GM10266 (cell line): ENCODE data around the gene MRPL20.

Experiments
- DNase-seq: peaks from one replicate; pipeline ENCODE4 v3.0.0; 2012; ENCODE audit errors: extremely low spot score
- TF ChIP-seq, protein P1 (sequence below): IDR thresholded peaks from 2 replicates; pipeline ENCODE4 v1.5.1; 2012; ENCODE audit warnings: mild to moderate bottlenecking, low read depth; ENCODE audit not compliant: control insufficient read depth, insufficient read depth; ENCODE audit errors: missing control alignments

MRPL20 gene

DNA sequence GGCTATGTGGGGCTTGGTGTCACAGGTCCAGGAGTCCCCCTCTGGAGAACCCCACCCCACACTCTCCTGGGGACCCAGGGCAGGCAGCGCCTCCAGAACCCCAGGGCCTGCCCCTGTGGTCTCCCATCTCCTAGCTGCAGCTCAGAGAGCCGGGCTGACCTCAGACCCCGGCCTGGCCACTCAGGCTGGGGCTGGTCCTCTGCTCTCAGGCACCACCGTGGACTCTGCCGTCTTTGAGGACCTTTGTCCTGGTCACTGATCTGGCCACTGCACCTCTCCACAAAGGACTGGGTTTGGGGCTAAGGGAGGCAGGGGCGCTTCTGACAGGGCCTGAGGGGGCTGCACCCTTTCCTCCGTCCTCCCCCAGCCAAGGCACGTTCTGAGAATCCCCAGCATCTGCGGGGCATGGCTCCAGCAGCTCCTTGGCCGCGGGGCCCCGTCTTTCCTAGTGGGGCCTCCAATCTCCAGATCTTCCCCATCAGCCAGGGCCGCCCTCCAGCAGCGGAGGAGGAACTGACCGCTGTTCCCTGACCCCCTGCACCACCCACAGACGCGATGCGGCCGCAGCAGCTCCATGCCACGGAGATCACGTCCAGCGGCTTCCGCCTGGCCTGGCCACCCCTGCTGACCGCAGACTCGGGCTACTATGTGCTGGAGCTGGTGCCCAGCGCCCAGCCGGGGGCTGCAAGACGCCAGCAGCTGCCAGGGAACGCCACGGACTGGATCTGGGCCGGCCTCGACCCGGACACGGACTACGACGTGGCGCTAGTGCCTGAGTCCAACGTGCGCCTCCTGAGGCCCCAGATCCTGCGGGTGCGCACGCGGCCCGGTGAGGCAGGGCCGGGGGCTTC lies 31.7 kb upstream of the MRPL20 start:
- TF ChIP-seq, protein P1, sequence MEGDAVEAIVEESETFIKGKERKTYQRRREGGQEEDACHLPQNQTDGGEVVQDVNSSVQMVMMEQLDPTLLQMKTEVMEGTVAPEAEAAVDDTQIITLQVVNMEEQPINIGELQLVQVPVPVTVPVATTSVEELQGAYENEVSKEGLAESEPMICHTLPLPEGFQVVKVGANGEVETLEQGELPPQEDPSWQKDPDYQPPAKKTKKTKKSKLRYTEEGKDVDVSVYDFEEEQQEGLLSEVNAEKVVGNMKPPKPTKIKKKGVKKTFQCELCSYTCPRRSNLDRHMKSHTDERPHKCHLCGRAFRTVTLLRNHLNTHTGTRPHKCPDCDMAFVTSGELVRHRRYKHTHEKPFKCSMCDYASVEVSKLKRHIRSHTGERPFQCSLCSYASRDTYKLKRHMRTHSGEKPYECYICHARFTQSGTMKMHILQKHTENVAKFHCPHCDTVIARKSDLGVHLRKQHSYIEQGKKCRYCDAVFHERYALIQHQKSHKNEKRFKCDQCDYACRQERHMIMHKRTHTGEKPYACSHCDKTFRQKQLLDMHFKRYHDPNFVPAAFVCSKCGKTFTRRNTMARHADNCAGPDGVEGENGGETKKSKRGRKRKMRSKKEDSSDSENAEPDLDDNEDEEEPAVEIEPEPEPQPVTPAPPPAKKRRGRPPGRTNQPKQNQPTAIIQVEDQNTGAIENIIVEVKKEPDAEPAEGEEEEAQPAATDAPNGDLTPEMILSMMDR, result no peak
- DNase-seq, result no peak

DNA sequence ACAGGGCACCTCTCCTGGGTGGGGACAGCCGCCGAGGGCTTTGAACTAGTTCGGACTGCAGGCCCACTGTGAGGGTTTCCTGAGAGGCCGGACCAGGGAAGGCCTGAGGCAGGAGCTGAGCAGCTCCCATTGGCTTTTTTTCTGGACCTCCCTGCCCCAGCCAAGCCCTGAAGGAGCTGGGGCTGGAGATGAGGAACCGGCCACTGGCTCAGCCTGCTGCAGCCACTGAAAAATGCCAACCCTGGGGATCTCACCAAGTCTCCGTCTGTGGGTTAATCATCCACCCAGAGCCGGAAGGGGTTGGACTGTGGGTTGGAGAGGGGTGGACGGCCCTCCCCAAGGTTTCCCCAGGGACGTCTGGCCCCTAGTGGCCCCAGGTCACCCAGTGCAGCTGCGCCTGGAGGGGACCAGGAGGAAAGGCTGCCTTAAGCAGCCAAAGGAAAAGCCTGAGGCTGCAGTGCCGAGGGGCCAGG lies 30.8 kb upstream of the MRPL20 start:
- peak; percentile 53 for DNase-seq
- TF ChIP-seq, protein P1, result no peak

DNA sequence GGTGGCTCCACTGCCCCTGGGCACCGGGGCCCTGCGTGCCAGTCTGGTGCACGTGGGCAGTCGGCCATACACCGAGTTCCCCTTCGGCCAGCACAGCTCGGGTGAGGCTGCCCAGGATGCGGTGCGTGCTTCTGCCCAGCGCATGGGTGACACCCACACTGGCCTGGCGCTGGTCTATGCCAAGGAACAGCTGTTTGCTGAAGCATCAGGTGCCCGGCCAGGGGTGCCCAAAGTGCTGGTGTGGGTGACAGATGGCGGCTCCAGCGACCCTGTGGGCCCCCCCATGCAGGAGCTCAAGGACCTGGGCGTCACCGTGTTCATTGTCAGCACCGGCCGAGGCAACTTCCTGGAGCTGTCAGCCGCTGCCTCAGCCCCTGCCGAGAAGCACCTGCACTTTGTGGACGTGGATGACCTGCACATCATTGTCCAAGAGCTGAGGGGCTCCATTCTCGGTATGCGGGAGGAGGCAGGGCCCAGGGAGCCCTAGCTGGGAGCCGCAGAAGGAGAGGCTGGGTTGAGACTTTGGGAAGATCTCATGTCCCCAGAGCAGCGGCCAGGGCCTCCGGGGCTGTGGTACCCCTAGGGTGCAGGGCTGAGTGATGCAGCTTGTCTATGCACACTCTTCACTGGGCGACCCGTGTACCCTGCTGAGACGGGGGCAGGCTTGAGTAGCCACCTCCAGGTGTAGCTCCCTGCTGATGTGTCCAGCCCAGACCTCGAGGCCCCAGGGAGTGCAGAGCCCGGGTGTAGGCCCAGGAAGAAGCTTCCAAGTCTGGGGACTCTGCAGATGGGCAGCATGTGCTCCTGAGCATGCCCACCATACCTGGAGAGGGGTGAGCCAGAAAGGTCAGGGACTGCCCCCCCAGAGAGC lies 30.2 kb upstream of the MRPL20 start:
- peak; percentile 25 for DNase-seq
- TF ChIP-seq, protein P1, result no peak

DNA sequence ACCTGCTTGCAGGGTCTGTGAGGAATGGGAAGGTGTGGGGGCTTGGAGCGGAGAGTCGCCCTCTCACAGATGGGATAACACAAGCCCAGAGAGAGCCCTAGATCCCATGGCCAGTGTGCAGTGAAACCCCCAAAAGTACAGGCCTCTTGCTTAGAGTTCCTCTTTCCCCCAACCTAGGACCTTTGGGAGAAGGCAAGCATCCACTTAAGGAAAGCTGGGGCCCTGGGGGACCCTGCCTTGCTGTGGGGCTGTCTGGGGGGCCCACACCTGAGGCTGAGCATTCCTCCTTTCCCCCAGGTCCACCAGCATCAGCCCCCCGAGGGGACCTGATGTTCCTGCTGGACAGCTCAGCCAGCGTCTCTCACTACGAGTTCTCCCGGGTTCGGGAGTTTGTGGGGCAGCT lies 29.5 kb upstream of the MRPL20 start:
- DNase-seq, result peak; percentile 50
- TF ChIP-seq, protein P1, result no peak

DNA sequence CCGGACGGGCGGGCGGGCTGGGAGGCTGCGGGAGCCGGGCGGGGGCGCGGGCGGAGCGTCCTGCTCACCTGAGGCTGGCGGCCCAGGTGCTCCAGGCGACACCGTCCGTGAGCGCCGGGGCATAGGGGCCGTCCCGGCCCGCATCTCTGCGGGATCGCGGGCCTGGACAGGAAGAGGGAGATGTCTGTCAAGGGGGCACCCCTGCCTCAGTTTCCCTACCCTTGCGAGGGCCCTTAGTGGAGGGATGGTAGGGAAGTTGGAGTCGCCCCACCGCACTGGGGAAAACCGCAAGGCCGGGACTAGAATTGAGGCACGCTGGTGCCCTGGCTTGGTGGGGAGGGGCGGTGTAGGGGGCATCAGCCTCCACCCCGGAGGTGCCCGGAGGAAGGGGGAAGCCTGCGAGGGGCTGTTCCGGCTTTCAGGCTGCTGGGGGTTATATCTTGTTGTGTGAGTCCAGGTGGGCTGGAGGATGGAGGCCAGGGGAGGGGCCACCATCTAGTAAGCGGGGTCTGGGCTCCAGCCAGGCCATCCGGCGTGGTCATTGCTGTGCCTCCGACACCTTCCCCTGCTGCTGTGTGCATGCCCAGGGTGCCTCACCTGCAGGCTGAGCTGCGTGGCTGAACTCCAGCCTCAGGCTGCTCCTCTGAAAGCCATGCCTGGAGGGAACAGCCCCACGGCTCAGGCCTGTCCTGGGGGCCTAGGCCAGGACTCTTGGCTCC lies 29.0 kb upstream of the MRPL20 start:
- TF ChIP-seq, protein P1, result no peak

DNA sequence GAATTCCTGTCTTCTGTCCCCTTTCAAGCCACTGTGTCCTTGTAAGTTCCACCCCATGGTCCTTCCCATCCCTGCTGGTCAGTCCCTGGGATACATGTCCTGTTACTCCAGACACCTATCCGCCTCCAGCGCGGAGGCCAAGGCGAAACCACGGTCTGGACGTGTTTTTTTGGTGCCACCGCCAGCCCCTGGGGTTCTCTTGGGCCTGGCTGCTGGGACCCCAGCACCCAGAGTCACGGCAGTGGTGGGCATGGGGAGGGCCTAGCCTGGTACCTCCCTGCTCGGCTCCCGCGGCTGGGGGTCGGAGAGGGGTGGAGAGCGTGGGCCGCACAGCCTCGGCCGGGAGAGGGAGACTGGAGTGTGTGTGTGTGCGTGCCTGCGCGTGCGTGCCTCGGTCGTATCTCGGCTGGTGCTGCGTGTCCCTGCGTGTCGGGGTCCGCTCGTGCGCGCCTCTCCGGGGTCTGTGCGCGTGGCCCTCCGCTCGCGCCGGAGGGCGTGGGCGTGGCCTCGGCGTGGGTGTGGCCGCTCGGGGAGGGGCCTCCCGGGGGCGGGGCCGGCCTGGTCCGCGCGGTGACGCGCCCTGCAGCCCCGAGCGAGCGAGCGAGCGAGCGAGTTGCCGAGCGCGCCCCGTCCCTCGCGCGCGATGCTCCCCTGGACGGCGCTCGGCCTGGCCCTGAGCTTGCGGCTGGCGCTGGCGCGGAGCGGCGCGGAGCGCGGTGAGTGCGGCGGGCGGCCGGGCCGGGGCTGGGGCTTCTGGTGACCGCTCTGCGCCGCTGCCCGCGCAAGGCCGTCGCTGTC lies 28.2 kb upstream of the MRPL20 start, which contains the start of gene VWA1:
Gene VWA1 (plus strand): TSS at position 585 of the 798 bp plus-strand sequence. CDS start 59 bp downstream, at position 644.
- TF ChIP-seq, protein P1, result no peak
- peak; percentile 97 for DNase-seq

More for the DNA sequence above, 29.0 kb upstream of the MRPL20 start:
- DNase-seq, result peak; percentile 41
